NB4 (cell line): ENCODE data around the gene SUSD4.

ENCODE experiments used
- POLR2A ChIP-seq: IDR thresholded peaks from 2 replicates; pipeline ENCODE4 v1.6.1; 2011; ENCODE audit warnings: mild to moderate bottlenecking; ENCODE audit not compliant: insufficient read length; ENCODE audit errors: extremely low read depth
- TF ChIP-seq, protein P1 (sequence below): IDR thresholded peaks from one replicate; pipeline ENCODE4 v1.5.1; 2012; ENCODE audit warnings: low read depth, low read length

DNA sequence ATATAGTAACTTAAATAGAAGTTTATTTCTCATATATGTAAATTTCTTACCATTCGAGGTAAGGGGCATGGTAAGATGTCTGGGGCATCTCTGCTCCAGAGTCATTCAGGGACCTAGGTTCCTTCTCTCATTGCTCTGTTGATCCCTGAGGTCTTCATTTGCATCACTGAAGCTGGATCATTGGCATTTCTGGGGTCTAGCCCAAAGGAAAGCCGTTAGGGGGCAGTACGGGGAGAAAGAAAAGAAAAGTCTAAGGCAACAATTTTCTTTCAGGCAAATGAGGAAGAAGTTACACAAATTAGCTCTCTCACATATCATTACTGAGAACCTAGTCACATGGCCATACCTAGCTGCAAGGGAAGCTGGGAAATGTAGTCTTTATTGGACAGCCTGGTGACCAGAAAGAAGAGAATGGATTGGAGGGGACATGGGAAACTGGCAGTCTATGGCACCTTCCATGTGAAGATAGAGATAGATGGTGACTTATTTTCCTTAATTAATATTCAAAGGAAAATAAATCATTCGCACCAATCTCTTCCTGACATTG, 10.2 kb upstream of the SUSD4 start:
- TF ChIP-seq, protein P1, sequence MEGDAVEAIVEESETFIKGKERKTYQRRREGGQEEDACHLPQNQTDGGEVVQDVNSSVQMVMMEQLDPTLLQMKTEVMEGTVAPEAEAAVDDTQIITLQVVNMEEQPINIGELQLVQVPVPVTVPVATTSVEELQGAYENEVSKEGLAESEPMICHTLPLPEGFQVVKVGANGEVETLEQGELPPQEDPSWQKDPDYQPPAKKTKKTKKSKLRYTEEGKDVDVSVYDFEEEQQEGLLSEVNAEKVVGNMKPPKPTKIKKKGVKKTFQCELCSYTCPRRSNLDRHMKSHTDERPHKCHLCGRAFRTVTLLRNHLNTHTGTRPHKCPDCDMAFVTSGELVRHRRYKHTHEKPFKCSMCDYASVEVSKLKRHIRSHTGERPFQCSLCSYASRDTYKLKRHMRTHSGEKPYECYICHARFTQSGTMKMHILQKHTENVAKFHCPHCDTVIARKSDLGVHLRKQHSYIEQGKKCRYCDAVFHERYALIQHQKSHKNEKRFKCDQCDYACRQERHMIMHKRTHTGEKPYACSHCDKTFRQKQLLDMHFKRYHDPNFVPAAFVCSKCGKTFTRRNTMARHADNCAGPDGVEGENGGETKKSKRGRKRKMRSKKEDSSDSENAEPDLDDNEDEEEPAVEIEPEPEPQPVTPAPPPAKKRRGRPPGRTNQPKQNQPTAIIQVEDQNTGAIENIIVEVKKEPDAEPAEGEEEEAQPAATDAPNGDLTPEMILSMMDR: no peak
- no peak for TF ChIP-seq POLR2A
